Measurements from ENCODE around the gene HBEGF. TPM values are rescaled to one million over a fixed set of nuclear protein-coding genes. Genes with fewer than 3 reads are reported as not detected.

The HBEGF gene
- total and polyA plus RNA-seq, 2 experiments from 2014 or later: 6.7 to 7.2 TPM

GRCh38 chr5:140339636-140340035, 6.8 kb downstream of the HBEGF start:
- no peak for TF ChIP-seq EZH2 (IDR thresholded peaks at IDR 0.05; ENCODE audit: borderline replicate concordance)
- TF ChIP-seq EZH2phosphoT487 (IDR thresholded peaks at IDR 0.05; ENCODE audit: low read depth, severe bottlenecking, unreplicated experiment): no peak
- TF ChIP-seq, protein P1, sequence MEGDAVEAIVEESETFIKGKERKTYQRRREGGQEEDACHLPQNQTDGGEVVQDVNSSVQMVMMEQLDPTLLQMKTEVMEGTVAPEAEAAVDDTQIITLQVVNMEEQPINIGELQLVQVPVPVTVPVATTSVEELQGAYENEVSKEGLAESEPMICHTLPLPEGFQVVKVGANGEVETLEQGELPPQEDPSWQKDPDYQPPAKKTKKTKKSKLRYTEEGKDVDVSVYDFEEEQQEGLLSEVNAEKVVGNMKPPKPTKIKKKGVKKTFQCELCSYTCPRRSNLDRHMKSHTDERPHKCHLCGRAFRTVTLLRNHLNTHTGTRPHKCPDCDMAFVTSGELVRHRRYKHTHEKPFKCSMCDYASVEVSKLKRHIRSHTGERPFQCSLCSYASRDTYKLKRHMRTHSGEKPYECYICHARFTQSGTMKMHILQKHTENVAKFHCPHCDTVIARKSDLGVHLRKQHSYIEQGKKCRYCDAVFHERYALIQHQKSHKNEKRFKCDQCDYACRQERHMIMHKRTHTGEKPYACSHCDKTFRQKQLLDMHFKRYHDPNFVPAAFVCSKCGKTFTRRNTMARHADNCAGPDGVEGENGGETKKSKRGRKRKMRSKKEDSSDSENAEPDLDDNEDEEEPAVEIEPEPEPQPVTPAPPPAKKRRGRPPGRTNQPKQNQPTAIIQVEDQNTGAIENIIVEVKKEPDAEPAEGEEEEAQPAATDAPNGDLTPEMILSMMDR (IDR thresholded peaks at IDR 0.05; ENCODE audit: poor library complexity): no peak
- Histone ChIP-seq H3K79me2 (no peaks in the 10 kb centered on the region), H3K4me2 (no peak overlapping the region), H2AFZ (no peak overlapping the region), H3K4me3 (no peak overlapping the region), H3K36me3 (replicated peaks; ENCODE audit: insufficient read depth, low read depth) (no peaks in the 10 kb centered on the region), H4K20me1 (ENCODE audit: insufficient read depth, poor library complexity, severe bottlenecking) (no peaks in the 10 kb centered on the region), H3K9me3 (ENCODE audit: low read depth) (no peaks in the 10 kb centered on the region), H3K27me3 (no peaks in the 10 kb centered on the region), H3K9me2 (replicated peaks; ENCODE audit: insufficient read depth) (no peaks in the 10 kb centered on the region), H3K4me1 (ENCODE audit: insufficient read depth) (no peaks in the 10 kb centered on the region), H3K27ac (no peak overlapping the region)
- no peak for DNase-seq (ENCODE audit: low spot score)
- WGBS (ENCODE audit: low lambda C conversion rate, missing lambda C conversion rate): 86% methylated on average over 4 of the region's 4 CpGs

DNA sequence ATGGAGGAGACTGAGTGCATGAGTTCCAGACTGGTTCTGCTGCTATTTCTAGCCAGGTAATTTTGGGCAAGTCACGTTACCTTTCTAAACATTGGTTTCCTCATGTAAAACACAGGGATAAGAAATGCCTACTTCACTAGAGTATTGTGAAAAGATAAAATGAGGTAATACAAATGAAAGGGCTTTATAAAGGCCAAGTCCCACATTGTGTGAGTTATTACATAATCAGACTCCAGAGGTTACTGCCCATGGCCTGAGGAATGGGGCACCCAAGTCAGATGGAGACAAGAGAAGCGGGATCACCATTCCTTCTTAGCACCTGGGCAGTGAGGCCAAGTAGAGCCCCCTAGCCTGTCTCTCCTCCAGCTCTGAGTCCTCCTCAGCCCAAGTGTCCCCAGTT, 7.5 kb downstream of the HBEGF start:
- Histone ChIP-seq H3K9me2 (replicated peaks; ENCODE audit: insufficient read depth) (no peaks in the 10 kb centered on the region), H4K20me1 (ENCODE audit: insufficient read depth, poor library complexity, severe bottlenecking) (no peaks in the 10 kb centered on the region), H3K4me2 (no peak overlapping the region), H3K9me3 (ENCODE audit: low read depth) (no peaks in the 10 kb centered on the region), H3K4me1 (ENCODE audit: insufficient read depth) (no peaks in the 10 kb centered on the region), H3K79me2 (no peaks in the 10 kb centered on the region), H3K27me3 (no peaks in the 10 kb centered on the region), H3K27ac (no peak overlapping the region), H3K36me3 (replicated peaks; ENCODE audit: insufficient read depth, low read depth) (no peaks in the 10 kb centered on the region), H2AFZ (no peak overlapping the region), H3K4me3 (no peak overlapping the region)
- no peak for DNase-seq (ENCODE audit: low spot score)
- no peak for TF ChIP-seq EZH2phosphoT487 (IDR thresholded peaks at IDR 0.05; ENCODE audit: low read depth, severe bottlenecking, unreplicated experiment)
- no peak for TF ChIP-seq EZH2 (IDR thresholded peaks at IDR 0.05; ENCODE audit: borderline replicate concordance)
- 90% methylated on average over 2 of the region's 2 CpGs for WGBS (ENCODE audit: low lambda C conversion rate, missing lambda C conversion rate)

DNA sequence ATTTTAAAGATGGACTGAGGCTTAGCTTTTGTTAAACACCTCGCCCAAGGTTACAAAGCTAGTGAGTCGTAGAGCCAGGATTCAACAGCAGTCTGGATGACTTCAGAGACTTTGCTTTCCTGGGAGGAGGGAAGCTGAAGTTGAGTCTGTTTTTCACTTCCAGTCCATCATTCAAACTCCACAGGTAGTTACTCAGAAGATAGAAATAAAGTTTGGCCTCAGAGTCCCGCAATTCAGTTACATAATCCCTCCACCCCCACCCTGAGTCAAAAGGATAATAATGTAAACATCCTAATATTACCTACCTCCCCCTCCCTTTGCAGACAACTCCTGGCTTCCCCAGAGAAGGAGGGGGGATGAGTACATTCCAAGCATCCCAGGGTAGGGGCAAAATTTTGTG, 8.1 kb downstream of the HBEGF start:
- Histone ChIP-seq H3K9me2 (replicated peaks; ENCODE audit: insufficient read depth) (no peaks in the 10 kb centered on the region), H4K20me1 (ENCODE audit: insufficient read depth, poor library complexity, severe bottlenecking) (no peaks in the 10 kb centered on the region), H3K79me2 (no peaks in the 10 kb centered on the region), H3K4me2 (no peak overlapping the region), H3K27ac (no peak overlapping the region), H2AFZ (no peak overlapping the region), H3K9me3 (ENCODE audit: low read depth) (no peaks in the 10 kb centered on the region), H3K27me3 (no peaks in the 10 kb centered on the region), H3K36me3 (replicated peaks; ENCODE audit: insufficient read depth, low read depth) (no peaks in the 10 kb centered on the region), H3K4me3 (no peak overlapping the region), H3K4me1 (ENCODE audit: insufficient read depth) (no peaks in the 10 kb centered on the region)
- DNase-seq (ENCODE audit: low spot score): no peak
- 64% methylated on average over 3 of the region's 3 CpGs for WGBS (ENCODE audit: low lambda C conversion rate, missing lambda C conversion rate)
- TF ChIP-seq EZH2 (IDR thresholded peaks at IDR 0.05; ENCODE audit: borderline replicate concordance) (no peak), EZH2phosphoT487 (IDR thresholded peaks at IDR 0.05; ENCODE audit: low read depth, severe bottlenecking, unreplicated experiment) (no peak)
- TF ChIP-seq, protein P1 (IDR thresholded peaks at IDR 0.05; ENCODE audit: poor library complexity): no peak

GRCh38 chr5:140337880-140338279, 8.5 kb downstream of the HBEGF start:
- no peak for DNase-seq (ENCODE audit: low spot score)
- H2AFZ ChIP-seq: no peak overlapping the region
- no peaks in the 10 kb centered on the region for H3K79me2 ChIP-seq
- TF ChIP-seq, protein P1 (IDR thresholded peaks at IDR 0.05; ENCODE audit: poor library complexity): no peak
- TF ChIP-seq EZH2phosphoT487 (IDR thresholded peaks at IDR 0.05; ENCODE audit: low read depth, severe bottlenecking, unreplicated experiment) (no peak), EZH2 (IDR thresholded peaks at IDR 0.05; ENCODE audit: borderline replicate concordance) (no peak)
- no peak overlapping the region for H3K27ac ChIP-seq
- H3K4me3 ChIP-seq: no peak overlapping the region
- WGBS (ENCODE audit: low lambda C conversion rate, missing lambda C conversion rate): 96% methylated on average over 1 of the region's 1 CpG
- H3K4me2 ChIP-seq: no peak overlapping the region
- H3K36me3 ChIP-seq (replicated peaks; ENCODE audit: insufficient read depth, low read depth): no peaks in the 10 kb centered on the region
- H3K4me1 ChIP-seq (ENCODE audit: insufficient read depth): no peaks in the 10 kb centered on the region
- H3K27me3 ChIP-seq: no peaks in the 10 kb centered on the region
- H4K20me1 ChIP-seq (ENCODE audit: insufficient read depth, poor library complexity, severe bottlenecking): no peaks in the 10 kb centered on the region
- H3K9me3 ChIP-seq (ENCODE audit: low read depth): no peaks in the 10 kb centered on the region
- H3K9me2 ChIP-seq (replicated peaks; ENCODE audit: insufficient read depth): no peaks in the 10 kb centered on the region
